Panc1 (cell line): ENCODE measurements around the gene SYCP2.

Experiments
- CTCF ChIP-seq: fragments of 450-650 bp; IDR thresholded peaks from 2 replicates; pipeline ENCODE4 v1.5.1; 2017; ENCODE audit warnings: mild to moderate bottlenecking
- POLR2AphosphoS5 ChIP-seq: IDR thresholded peaks from 2 replicates; pipeline ENCODE4 v1.6.1; 2012; ENCODE audit warnings: mild to moderate bottlenecking, low read depth, low read length, moderate library complexity
- SIN3A ChIP-seq: IDR thresholded peaks from 2 replicates; pipeline ENCODE4 v1.6.1; 2012; ENCODE audit warnings: low read depth, mild to moderate bottlenecking, low read length, moderate library complexity, borderline replicate concordance; ENCODE audit not compliant: insufficient read depth
- TF ChIP-seq, protein P1 (sequence below), 2 experiments: IDR thresholded peaks; 2 replicates each; pipeline ENCODE4 v1.6.1; 2011 to 2012; ENCODE audit warnings: low read depth in 2 of 2, control low read depth in 1 of 2, low read length in 1 of 2, mild to moderate bottlenecking in 1 of 2, moderate library complexity in 1 of 2; ENCODE audit not compliant: insufficient read depth in 1 of 2

DNA sequence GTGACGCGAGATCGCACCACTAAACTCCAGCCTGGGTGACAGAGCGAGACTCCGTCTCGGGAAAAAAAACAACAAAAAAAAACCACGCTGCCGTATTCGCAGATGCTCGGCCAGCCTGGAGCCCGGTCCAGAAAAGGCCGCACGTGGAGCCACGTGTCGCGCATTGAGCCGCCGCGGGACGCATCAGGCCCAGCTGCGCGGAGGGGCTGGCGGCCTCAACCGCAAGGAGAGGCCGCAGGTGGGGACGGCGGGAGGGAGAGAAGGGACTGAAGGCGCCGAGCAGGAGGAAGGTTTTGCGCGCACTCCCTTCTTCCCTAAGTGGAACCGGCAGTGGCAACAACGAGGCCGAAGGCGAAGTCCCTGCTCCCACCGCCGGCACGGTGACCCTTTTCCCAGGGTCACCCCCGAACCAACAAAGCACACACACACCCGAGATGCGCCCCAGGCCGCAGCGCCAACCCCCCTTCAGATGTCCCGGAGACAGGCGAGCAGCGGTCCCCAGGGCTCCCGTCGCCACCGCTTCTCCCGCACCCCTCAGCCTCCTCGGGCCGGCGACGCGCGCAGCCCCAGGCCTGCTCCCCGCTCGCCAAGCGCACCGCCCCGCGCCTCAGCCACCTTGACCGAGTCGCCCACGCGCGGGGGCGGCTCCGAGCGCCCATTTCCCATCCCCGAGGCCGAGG, 681 bp downstream of the SYCP2 start:
- TF ChIP-seq CTCF (no peak), POLR2AphosphoS5 (no peak), SIN3A (no peak)
- TF ChIP-seq, protein P1, sequence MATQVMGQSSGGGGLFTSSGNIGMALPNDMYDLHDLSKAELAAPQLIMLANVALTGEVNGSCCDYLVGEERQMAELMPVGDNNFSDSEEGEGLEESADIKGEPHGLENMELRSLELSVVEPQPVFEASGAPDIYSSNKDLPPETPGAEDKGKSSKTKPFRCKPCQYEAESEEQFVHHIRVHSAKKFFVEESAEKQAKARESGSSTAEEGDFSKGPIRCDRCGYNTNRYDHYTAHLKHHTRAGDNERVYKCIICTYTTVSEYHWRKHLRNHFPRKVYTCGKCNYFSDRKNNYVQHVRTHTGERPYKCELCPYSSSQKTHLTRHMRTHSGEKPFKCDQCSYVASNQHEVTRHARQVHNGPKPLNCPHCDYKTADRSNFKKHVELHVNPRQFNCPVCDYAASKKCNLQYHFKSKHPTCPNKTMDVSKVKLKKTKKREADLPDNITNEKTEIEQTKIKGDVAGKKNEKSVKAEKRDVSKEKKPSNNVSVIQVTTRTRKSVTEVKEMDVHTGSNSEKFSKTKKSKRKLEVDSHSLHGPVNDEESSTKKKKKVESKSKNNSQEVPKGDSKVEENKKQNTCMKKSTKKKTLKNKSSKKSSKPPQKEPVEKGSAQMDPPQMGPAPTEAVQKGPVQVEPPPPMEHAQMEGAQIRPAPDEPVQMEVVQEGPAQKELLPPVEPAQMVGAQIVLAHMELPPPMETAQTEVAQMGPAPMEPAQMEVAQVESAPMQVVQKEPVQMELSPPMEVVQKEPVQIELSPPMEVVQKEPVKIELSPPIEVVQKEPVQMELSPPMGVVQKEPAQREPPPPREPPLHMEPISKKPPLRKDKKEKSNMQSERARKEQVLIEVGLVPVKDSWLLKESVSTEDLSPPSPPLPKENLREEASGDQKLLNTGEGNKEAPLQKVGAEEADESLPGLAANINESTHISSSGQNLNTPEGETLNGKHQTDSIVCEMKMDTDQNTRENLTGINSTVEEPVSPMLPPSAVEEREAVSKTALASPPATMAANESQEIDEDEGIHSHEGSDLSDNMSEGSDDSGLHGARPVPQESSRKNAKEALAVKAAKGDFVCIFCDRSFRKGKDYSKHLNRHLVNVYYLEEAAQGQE (IDR thresholded peaks at IDR 0.05; ENCODE audit: insufficient read depth in 1 of 2, low read depth in 2 of 2, low read length in 1 of 2): no peak
